A673 (cell line): ENCODE measurements around the gene SLC35C1. TPM values are rescaled to one million over a fixed set of nuclear protein-coding genes. Genes with fewer than 3 reads are reported as not detected.

Experiments
- BruUV-seq: library from RNA; stranded (reverse); fragments of 400-500 nt; replicated peaks from 2 replicates; lab custom pipeline; 2021; lab: Mats Ljungman, UMichigan
- CTCF ChIA-PET: fragments of 300-600 bp; sonication (Branson Sonifier 250); formaldehyde crosslinking; loops from one replicate; lab custom pipeline; 2022; ENCODE audit warnings: antibody characterized with exemption; lab: Charles Lee
- POLR2A ChIA-PET: fragments of 300-600 bp; sonication (Branson Sonifier 250); formaldehyde crosslinking; loops from one replicate; lab custom pipeline; 2022; ENCODE audit warnings: antibody characterized with exemption; ENCODE audit not compliant: low non-redundant PET; lab: Charles Lee
- DNase-seq: peaks from one replicate; pipeline ENCODE4 v3.0.0-alpha.2; 2015; ENCODE audit warnings: low spot score
- H3K27ac ChIP-seq: fragments of 200-600 bp; sonication (generic); 2 replicates; pipeline ENCODE4 v1.5.1; 2016; ENCODE audit warnings: mixed run types, low read depth, mild to moderate bottlenecking, mixed read lengths, antibody characterized with exemption, low read length; ENCODE audit not compliant: poor library complexity, severe bottlenecking
- H3K27me3 ChIP-seq: fragments of 200-600 bp; sonication (generic); replicated peaks from 2 replicates; pipeline ENCODE4 v1.6.1; 2017; ENCODE audit warnings: mixed run types, low read depth, mild to moderate bottlenecking, mixed read lengths, antibody characterized with exemption, low read length; ENCODE audit not compliant: insufficient read depth, poor library complexity
- H3K36me3 ChIP-seq: fragments of 200-600 bp; sonication (generic); 2 replicates; pipeline ENCODE4 v1.6.1; 2016; ENCODE audit warnings: mixed run types, mild to moderate bottlenecking, mixed read lengths, antibody characterized with exemption, low read length; ENCODE audit not compliant: insufficient read depth, poor library complexity, severe bottlenecking
- H3K4me1 ChIP-seq: fragments of 200-600 bp; sonication (generic); 2 replicates; pipeline ENCODE4 v1.6.1; 2017; ENCODE audit warnings: mixed run types, mild to moderate bottlenecking, mixed read lengths, antibody characterized with exemption, low read length; ENCODE audit not compliant: insufficient read depth, poor library complexity, severe bottlenecking
- H3K4me3 ChIP-seq: fragments of 200-600 bp; sonication (generic); 2 replicates; pipeline ENCODE4 v1.5.1; 2016; ENCODE audit warnings: low read depth, mixed run types, mild to moderate bottlenecking, mixed read lengths, low read length; ENCODE audit not compliant: poor library complexity, severe bottlenecking
- H3K9me3 ChIP-seq: fragments of 200-600 bp; sonication (generic); 2 replicates; pipeline ENCODE4 v1.6.1; 2016; ENCODE audit warnings: mixed run types, low read depth, mild to moderate bottlenecking, mixed read lengths, antibody characterized with exemption, low read length; ENCODE audit not compliant: poor library complexity, severe bottlenecking
- EZH2 ChIP-seq: fragments of 200-600 bp; sonication (generic); IDR thresholded peaks from 2 replicates; pipeline ENCODE4 v1.6.1; 2017; ENCODE audit warnings: borderline replicate concordance, low read depth, mild to moderate bottlenecking, mixed read lengths, antibody characterized with exemption, low read length; ENCODE audit not compliant: poor library complexity, severe bottlenecking
- intact Hi-C: fragments of 100-400 bp; cut with micrococcal nuclease; formaldehyde crosslinking; loops from one replicate; pipeline ENCODE4 v1.10.0; 2022; ENCODE audit not compliant: unreplicated experiment
- total RNA-seq: library from RNA; stranded (reverse); gene quantifications from 2 replicates; pipeline ENCODE4 v1.2.3, GENCODE V29; 2021
- TF ChIP-seq, protein P1 (sequence below): fragments of 300-800, 200-600 bp; sonication (generic); conservative IDR thresholded peaks from 2 replicates; pipeline ENCODE4 v1.5.1; 2017; ENCODE audit warnings: low read depth, mild to moderate bottlenecking, antibody characterized with exemption, low read length, moderate library complexity, mixed read lengths

Gene SLC35C1
- total RNA-seq, 1 experiment from 2014 or later: 32.5 TPM

DNA sequence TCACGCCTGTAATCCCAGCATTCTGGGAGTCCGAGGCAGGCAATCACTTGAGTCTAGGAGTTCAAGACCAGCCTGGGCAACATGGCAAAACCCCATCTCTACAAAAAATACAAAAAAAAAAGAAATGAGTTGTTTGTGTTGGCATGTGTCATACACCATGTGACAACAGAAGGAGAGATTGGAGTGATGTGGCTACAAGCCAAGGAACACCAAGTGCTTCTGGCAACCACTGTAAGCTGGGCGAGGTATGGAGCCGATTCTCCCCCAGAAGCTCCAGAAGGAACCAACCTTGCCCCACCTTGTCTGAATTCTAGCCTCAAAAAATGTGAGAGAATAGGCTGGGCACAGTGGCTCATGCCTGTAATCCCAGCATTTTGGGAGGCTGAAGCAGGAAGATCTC is 39.1 kb upstream of the SLC35C1 start:
- ChIA-PET CTCF (no interaction called here), POLR2A (no interaction called here)
- no peak for DNase-seq
- Histone ChIP-seq H3K9me3 (no peaks in the 10 kb centered on the region), H3K27me3 (no peaks in the 10 kb centered on the region), H3K4me1 (no peaks in the 10 kb centered on the region), H3K27ac (no peak overlapping the region), H3K36me3 (no peaks in the 10 kb centered on the region), H3K4me3 (no peak overlapping the region)
- intact Hi-C loops: no loop called here
- no TSS peak for BruUV-seq
- TF ChIP-seq EZH2: no peak
- TF ChIP-seq, protein P1, sequence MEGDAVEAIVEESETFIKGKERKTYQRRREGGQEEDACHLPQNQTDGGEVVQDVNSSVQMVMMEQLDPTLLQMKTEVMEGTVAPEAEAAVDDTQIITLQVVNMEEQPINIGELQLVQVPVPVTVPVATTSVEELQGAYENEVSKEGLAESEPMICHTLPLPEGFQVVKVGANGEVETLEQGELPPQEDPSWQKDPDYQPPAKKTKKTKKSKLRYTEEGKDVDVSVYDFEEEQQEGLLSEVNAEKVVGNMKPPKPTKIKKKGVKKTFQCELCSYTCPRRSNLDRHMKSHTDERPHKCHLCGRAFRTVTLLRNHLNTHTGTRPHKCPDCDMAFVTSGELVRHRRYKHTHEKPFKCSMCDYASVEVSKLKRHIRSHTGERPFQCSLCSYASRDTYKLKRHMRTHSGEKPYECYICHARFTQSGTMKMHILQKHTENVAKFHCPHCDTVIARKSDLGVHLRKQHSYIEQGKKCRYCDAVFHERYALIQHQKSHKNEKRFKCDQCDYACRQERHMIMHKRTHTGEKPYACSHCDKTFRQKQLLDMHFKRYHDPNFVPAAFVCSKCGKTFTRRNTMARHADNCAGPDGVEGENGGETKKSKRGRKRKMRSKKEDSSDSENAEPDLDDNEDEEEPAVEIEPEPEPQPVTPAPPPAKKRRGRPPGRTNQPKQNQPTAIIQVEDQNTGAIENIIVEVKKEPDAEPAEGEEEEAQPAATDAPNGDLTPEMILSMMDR: no peak

DNA sequence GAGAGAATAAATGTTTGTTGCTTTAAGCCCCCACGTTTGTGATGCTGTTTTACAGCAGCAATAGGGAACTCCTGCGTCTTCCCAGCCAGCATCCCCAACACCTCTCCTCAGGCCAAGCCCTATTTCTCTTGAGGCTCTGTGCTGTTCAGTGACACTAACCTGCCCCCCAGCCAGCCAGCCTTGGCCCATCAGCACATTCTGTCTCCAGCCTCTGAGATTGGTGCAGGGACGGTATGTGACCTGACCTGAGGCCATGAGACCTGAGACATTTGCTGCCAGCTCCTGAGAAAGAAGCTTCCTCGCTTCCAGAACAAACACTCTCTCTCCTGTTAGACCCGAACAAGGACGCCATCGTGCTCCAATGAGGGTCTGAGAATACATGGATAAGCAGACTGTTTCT is 38.5 kb upstream of the SLC35C1 start:
- POLR2A ChIA-PET: no interaction called here

DNA sequence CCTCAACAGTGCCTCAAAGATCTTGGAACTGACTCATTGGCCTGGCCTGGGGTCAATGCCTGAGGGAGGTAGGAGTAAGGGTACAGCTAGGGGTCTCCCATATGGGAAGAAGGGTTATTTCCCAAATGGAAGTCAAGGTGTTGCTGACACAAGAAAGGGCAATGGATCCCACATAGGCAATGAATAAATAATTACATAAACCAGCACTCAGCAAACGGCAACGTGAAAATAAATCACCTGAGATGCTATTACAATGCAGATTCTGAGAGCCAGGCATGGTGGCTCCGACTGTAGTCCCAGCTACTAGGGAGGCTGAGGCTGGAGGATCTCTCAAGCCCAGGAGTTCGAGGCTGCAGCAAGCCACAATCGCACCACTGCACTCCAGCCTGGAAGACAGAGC is 36.5 kb upstream of the SLC35C1 start:
- no peak for TF ChIP-seq EZH2
- TF ChIP-seq, protein P1: no peak
- no peaks in the 10 kb centered on the region for H3K36me3 ChIP-seq
- H3K4me3 ChIP-seq: no peak overlapping the region
- no peak for DNase-seq
- no peaks in the 10 kb centered on the region for H3K27me3 ChIP-seq
- no peak overlapping the region for H3K27ac ChIP-seq
- no TSS peak for BruUV-seq
- POLR2A ChIA-PET: interaction anchor here (0.7 kb wide), 1 partner anchor 410 kb away, joined by 9 read pairs; no protein-coding TSS in a partner anchor
- intact Hi-C loops: no loop called here
- no peaks in the 10 kb centered on the region for H3K9me3 ChIP-seq
- CTCF ChIA-PET: interaction anchor here (0.5 to 0.7 kb wide), 3 partner anchors 76 to 426 kb away, joined by 3 to 8 read pairs (median 6); no protein-coding TSS in a partner anchor
- H3K4me1 ChIP-seq: peaks cover 12% of the 10 kb centered on the region

More for the DNA sequence above, 38.5 kb upstream of the SLC35C1 start:
- intact Hi-C loops: no loop called here
- Histone ChIP-seq H3K36me3 (no peaks in the 10 kb centered on the region), H3K27me3 (no peaks in the 10 kb centered on the region), H3K4me1 (no peaks in the 10 kb centered on the region), H3K27ac (no peak overlapping the region), H3K4me3 (no peak overlapping the region), H3K9me3 (no peaks in the 10 kb centered on the region)
- no peak for TF ChIP-seq EZH2
- TF ChIP-seq, protein P1: no peak
- BruUV-seq: no TSS peak
- no peak for DNase-seq
- CTCF ChIA-PET: no interaction called here
